ENCODE measurements around the gene TMEM223.
A peak's percentile ranks its signal among the peaks of the same experiment; 100 is the strongest.

TMEM223 gene

DNA sequence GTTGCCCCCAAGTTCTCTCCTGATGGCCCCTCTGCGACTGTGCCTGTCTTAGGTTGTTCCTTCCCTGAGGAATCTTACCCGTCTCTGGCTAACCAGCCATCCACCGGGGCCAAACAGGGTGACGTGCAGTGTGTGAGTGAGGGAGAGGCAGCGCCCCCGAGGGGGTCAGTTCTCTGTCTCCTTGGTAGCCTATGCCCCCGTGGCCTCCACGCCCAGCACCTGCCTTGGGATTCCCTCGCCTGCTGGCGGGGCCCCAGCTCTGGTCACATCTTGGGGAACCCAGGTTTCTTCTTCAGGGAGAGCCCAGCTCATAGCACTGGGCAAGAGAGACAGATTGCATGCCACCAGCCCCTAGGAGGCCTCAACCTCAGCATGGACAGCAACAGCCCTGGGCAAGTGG, 7.7 kb upstream of the TMEM223 start:
- DNase-seq, result no peak

DNA sequence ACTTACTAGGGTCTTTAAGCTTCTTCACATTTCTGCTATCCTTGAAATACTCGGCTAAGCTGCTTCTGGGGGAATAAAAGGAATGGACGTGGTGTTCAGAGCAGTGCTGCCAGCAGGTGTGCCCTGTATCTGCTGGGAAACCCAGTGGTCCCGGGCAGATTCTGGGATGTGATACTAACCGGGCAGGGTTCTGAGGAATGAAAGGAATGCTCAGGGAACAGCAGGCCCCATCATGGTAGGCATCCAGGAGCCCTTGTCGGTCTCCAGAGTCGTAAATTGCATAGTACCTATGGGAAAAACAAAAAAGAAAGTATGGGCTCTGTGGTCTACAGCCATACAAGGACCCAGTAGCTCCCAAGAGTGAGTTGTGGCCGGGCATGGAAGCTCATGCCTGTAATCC, 4.5 kb upstream of the TMEM223 start:
- no peak for DNase-seq

DNA sequence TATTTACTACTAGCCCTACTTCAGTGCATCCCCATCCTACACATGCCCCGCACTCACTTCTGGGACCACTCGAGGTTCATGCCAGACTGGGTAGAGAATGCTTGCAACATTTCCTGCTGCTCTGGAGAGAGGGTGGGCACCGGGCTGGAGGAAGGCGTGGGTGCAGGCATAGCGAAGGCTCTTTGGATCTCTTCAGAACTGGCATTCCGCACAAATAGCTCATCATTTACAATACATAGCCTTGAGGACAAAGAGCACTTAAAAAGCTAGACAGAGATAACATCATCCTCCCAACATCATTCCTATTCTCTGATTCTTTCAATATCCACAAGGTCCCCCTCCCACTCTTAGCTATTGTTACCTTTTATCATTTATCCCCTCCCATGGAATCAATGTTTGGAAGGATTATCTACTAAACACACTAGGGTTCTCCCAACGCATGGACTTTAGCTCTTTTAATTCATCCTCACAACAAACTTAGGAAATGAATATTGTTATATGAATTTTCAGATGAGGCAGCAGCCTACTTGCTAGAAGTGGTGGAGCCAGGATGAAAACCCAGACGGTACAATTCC, 2.5 kb upstream of the TMEM223 start:
- no peak for DNase-seq

DNA sequence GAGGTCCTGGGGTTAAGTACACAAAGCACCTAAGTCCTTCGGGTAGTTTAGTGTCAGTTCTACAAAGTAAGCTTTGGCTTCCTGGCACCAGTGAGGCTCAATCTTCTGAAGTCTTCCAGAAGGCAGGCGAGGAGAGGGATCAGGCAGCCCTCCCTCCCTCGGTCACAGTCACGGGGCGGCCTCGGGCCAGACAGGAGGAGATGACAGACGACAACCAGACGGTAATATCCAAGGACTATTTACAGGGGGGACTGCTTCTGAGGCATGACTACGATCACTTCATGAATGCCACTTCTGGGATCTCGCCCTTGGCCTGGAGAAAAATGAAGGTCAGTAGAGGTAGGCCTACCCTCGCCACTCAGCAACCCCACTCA, 383 bp upstream of the TMEM223 start:
- no peak for DNase-seq

DNA sequence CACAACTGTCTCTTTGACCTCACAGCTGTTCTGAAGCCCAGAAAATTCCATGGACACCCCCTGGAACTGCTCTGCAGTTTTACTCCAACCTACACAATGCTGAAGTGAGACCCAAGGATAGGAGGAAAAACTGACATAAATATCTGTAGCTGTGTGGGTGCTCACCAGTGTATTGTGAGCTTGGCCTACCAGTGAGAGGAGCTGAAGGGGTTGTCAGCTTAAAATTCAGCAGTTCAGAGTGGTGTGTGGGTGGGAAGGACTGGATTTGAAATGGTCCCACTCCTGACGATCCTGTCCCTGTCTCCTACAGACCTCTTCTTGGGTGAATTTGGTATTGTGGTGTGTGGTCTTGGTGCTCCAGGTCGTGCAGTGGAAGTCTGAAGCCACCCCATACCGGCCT, 2.2 kb downstream of the TMEM223 start:
- no peak for DNase-seq

DNA sequence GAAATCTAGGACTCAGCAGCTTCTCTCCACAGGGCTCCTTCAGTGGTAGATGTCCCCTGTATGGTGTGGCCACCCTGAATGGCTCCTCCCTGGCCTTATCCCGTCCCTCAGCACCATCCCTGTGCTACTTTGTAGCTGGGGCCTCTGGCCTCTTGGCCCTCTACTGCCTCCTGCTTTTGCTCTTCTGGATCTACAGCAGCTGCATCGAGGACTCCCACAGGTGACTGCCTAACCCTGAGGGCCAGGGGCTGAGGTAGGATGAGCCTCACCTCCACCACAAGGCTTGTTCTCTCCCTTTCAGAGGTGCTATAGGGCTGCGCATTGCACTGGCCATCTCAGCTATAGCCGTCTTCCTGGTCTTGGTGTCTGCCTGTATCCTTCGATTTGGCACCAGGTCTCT, 2.8 kb downstream of the TMEM223 start:
- no peak for DNase-seq

DNA sequence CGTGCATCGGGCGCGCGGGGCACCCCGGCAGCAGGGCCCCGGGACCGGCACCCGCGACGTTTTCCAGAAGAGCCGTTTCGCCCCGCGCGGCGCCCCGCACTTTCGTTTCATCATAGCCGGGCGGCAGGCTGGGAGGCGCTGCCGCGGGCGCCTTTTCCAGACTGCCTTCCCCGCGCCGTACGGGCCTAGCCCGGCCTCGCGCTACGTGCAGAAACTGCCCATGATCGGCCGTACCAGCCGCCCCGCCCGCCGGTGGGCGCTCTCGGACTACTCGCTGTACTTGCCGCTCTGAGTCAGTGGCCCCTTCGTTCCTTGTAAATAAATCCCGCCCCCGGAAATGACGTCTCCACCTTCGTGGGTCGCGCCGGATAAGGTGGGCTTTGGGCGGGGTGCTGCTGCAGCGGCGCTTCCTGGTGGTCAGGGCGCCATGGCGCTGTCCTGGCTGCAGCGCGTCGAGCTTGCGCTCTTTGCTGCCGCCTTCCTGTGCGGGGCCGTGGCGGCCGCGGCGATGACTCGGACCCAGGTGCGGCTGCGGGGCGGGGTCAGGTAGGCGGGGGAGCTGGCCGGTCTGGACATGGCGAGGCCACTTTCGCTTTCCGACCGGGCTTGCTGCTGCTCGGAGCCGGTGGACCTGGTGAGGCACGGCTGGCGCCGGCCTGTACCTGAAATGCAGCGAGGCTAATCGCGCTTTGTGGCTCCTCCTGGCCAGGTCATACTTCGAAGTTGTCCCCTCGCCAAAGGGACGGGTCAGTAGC, 4.6 kb downstream of the TMEM223 start, which contains the start of gene TMEM179B:
TMEM179B (plus strand) TSS at position 398 of the 755 bp plus-strand sequence; CDS start at position 428, 30 bp downstream.
- peak; percentile 98 to 99 for DNase-seq

DNA sequence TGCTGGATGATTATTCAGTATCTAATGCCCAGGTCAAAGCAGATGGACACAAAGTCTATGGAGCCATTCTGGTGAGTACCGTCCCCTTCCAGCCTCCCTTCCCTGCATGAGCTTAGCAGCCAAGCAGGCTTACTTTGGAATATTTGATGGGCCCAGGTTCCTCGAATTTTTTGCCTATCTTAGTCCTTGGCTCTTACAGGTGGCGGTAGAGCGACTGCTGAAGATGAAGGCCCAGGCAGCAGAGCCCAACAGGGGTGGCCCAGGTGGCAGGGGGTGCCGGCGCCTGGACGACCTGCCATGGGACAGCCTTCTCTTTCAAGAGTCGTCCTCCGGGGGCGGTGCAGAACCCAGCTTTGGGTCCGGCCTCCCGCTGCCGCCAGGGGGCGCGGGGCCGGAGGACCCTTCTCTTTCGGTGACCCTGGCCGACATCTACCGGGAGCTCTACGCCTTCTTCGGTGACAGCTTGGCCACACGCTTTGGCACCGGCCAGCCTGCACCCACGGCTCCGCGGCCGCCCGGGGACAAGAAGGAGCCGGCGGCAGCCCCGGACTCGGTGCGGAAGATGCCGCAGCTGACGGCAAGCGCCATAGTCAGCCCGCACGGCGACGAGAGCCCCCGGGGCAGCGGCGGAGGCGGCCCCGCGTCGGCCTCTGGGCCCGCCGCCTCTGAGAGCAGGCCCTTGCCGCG, 5.3 kb downstream of the TMEM223 start:
- peak; percentile 87 to 88 for DNase-seq

DNA sequence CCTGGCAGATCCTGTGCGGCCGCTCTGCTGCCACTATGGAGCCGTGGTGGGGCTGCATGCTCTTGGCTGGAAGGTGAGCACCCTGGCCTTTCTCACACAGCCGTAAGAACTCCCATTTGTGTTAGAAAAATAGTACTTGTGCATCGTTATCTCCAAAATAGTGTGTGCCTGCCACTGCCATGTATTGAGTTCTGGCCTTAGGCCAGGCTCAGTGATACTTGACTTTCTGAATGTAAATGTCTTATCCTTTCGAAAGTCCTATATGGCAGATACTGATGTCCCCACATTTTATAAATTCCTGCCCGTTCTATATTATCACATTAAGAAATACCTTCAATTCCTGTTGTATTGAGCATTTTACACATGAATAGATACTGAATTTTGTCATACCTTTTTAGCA, 9.1 kb downstream of the TMEM223 start:
- DNase-seq, result no peak

DNA sequence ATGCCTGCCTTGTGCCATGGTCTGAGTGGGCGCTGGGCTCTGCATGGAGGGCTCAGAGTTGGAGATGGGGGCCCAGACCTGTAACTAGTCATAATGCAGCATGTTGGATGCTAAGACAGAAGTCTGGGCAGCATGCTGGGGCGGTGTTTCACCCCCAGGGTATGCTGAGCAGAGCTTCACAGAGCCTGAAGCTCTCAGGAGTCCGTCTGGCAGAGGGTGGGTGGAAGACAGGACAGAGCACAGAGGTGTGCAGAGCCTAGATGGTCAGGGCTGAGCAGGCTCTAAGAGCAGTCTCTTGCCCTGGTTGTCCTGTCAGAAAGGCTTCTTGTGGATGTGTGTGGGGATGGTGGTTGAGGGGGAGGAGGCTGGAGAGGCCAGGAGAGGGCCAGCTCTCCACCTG, 13.4 kb downstream of the TMEM223 start:
- no peak for DNase-seq

DNA sequence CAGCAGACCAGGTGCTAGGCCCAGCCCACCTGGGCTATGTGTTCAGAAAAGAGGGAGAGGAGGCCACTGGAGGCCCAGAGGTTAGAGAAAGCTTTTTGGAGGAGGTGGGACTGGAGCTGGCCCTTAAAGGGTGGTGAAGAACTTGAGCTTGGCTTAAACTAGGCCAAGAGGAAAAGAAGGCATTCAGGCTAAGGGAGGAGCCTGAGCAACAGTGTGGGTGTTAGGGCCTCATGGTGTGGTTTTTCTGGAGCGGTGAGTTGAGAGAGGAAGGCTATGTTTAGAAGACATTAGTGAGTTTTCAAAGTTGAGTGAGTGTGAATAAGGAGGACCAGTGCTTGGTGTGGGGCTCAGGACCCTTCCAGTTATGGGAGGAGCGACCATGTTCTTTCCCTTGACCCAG, 14.4 kb downstream of the TMEM223 start:
- DNase-seq, result no peak

DNA sequence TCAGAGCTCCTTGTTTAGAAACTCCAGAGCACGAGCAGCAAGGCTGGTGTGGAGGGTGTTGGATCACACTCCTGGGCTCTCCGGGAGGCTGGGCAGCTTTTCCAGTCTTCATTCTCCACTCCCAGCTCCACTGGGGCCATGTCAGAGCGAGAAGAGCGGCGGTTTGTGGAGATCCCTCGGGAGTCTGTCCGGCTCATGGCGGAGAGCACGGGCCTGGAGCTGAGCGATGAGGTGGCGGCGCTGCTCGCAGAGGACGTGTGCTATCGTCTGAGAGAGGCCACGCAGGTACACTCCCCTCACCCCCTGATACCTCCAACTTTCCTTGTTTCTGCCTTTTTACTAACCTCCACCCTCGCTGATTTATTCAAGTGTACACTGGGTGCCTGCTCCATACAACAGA, 16.2 kb downstream of the TMEM223 start:
- DNase-seq, result no peak

DNA sequence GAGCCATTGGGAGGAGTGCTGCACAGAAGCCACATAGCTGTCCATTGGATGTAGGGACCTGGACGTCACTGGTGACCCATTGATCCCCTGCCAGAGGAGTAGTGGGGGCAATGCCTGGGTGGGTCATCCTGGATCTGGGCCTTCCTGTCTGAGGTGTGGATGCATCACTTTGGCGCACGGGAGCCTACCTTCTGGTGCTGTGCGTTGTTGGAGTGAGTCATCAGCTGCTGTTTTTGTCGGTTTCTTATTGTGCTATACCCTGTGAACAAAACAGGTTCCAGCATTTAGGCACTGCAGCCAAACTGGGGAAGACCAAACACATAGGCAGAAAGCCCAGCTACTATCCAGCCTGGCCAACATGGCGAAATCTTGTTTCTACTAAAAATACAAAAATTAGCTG, 17.4 kb downstream of the TMEM223 start:
- no peak for DNase-seq

DNA sequence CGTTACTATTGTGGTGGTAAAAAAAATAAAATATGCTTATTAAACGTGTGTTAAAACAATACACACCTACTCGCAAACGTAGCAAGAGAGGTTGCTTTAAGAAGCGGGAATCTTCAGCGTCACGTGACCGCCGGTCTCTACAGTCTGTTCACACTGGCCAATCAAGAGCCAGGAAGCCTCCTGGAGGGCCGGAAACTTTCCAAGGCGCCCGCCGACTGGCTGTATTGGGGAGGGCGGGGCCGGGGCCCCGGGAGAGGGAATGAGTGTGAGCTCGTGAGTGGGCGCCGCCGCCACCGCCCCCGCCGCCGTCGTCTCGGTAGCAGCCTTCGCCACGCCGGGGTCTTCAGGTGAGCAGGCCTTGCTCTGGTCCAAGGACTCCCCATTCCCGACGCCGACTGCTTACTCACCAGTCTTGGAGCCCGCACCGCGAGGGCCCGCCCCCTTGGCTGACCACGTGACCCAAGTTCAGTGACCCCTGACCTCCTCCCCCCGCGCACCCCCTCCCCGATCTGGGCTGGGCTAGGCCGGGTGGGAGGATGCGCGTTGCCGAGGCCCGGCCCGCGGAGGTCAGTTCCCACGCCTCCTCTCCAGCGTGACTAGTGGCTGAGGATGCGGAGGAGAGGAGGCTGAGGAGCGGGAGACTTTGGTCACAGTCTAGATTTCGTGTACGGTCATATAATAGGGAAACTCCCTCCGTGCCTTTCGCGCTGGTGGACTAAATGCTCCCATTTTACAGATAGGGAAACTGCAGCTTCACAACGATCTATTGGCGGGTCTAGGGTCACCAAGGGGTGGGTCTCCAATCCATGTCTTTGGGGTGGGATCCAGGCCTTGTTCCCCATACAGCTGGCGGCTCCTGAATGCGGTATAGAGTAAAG, 20.4 kb downstream of the TMEM223 start, which contains the start of gene TAF6L:
TAF6L (plus strand) TSS at position 253 of the 878 bp plus-strand sequence. CDS start 4,388 bp downstream, outside the sequence.
- DNase-seq, result peak; percentile 95 to 97

DNA sequence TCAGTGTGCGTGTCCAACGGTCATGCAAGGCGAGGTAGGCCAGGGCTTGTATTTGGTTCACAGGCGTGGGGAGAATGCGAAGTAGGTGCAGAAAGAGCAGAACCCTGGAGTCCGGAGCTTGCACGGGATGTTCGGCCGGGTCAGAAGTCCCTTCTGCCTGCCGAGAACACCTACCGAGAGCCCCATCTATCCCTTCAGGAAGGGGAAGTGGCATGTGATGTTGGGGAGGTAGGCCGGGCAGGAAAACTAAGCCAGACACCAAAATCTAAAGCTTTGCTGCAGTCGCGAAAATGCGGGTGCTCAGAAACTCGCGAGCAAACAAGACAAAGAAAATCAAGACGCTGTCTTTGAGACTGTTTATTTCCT, 21.0 kb downstream of the TMEM223 start:
- DNase-seq, result peak in 1 of 2 donors; percentile 37

DNA sequence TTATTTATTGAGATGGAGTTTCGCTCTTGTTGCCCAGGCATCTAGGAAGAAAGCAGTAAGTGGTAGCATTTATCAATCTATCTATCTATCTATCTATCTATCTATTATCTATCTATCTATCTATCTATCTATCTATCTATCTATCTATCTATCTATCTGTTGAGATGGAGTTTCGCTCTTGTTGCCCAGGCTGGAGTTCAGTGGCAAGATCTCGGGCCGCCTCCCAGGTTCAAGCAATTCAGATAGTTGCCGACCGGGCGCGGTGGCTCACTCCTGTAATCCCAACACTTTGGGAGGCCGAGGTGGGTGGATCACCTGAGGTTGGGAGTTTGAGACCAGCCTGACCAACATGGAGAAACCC, 31.0 kb downstream of the TMEM223 start:
- DNase-seq, result peak in 1 of 2 donors; percentile 14

DNA sequence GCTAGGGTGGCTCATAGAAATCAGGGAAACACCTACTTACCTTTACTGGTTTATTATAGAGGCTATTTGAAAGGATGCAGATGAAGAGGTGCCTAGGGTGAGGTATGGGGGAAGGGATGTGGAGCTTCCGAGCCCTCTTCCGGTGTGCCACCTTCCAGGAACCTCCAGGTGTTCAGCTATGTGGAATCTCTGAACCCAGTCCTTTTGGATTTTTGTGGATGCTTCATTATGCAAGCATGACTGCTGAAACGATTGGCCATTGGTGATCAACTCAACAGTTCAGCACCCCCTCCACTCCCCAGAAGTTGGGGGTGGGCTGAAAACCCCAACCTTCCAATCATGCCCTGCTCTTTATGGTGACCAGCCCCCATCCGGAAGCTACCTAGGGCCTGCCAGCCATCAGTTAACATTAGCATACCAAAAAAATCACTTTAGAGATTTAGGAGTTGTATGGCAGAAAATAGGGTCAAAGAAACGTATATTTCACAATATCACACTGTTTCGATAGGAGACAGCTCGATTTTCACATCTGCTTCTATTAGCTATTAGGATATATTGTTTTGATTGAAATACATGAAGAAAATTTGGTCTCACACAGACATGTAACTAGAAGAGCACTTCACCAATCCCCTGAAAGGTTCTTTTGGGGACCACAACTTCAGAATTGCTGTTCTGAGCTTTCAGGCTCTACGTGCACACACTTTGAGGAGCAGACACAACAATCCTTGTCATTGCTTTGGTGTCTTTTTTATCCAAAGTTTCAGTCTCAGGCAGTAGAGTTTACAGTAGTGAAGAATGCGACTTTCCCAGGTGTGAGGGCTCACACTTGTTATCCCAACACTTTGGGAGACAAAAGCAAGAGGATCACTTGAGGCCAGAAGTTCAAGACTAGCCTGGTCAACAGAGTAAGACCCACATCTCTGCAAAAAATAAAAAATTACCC, 33.7 kb downstream of the TMEM223 start:
- DNase-seq, result no peak

DNA sequence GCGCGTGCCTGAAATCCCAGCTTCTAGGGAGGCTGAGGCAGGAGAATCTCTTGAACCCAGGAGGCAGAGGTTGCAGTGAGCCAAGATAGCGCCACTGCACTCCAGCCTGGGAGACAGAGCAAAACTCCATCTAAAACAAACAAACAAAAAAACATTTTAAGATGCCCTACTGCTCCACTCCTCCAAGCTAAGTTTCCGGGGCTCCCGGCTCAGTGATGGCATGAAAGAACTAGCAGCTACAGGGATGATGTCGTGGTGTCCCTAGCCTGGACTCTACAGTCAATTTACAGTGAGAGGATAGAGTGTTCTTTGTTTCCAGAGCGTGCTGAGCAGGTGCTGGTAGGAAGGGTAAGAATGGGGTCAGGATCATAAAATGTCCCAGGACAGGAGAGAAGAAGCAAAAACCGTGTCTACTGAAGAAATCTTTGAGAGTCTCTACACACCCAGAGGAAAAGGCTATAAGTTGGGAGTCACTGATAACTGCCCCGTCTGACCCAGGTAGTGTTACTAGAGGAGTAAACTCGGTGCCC, 36.7 kb downstream of the TMEM223 start:
- no peak for DNase-seq

DNA sequence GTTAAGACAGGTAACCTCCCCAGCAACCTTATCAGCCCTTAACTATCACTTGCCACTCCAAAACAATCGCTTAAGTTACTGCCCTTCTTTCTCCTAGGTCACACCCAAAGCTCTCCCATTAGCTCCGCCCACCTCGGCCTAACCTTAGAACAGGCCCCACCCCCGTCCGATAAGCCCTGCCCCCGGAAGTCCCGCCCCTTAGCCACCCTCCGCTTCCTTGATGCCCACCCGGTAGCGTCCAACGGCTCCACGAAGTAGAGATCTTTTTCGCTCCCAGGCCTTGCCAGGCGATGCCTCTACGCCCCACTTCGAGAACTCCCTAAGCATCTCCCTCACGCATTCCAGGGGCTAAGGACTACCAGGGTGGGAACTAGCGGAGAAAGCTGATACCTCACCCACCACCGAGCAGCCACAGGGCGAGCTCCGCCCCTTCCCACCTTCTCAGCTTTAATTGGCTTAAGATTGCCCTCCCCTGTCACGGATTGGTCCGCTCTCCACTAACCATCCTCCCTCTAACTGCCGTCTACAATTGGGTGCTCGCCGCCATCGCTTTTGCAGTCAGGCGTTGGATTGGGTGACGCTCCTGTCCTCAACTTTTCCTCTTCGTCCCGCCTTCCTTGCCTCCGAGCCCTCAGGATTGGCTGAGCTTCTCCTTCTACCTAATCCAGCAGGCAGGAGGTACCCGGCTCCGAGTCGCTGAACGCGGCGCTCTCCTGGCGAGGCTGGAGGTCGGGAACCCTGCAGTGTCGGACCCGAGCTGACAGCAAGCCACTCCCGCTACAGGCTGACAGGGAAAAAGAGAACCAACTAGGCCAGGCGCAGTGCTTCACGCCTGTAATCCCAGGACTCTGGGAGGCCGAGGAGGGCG, 37.8 kb downstream of the TMEM223 start, which contains the start of gene ZBTB3:
ZBTB3 (minus strand) TSS at position 425 of the 868 bp plus-strand sequence. CDS start 496 bp downstream, outside the sequence.
- DNase-seq, result peak; percentile 95 to 97

DNA sequence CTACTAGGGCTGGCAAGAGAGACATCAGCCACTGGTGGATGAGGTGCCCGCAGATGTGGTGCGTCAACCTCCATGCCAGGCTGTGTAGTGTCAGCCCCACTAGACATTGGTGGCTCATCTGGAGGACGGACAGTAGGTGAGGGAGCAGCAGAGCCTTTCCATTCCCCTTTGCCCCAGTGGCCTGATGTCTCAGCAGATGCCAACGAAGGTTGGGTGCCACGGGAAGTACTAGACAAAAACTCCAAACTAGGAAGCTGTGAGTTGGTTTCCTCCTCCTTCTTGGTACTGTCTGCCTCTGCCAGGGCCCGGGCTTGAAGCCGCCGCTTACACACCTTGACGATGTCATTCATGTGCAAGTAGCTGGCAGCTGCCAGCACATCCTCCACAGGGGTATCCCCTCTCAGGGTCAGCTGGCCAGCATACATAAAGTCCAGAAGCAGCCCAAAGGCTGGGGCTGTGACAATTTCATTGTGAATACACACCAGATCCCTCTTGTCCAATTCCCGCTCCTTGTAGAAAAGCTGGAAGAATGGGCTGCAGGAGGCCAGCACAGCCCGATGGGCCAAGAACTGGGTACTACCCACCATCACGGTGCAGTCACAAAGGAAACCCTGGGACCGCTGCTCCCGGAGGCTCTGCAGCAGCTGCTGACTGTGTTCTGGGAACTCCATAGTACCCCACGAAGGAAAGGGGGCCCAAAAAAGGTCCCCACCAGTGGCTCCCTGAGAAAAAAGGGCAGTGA, 38.6 kb downstream of the TMEM223 start:
- no peak for DNase-seq

All from stimulated activated CD4-positive, alpha-beta T cell treated with anti-CD3 and anti-CD28 coated beads, Interleukin-2, amount 100 ng/mL, for 24 hours (primary cell).